Activated CD4-positive, CD25-positive, alpha-beta regulatory T cell treated with anti-CD3 and anti-CD28 coated beads, Interleukin-2, amount 50 U/mL, for 72 hours (primary cell): ENCODE data around the gene TMEM19.

ENCODE experiments used
- DNase-seq: peaks from one replicate; pipeline ENCODE4 v3.0.0; 2021

Gene TMEM19

GRCh38 chr12:71685914-71686657 lies at the start of gene TMEM19:
TSS of gene TMEM19 (plus strand) at chr12:71686082. CDS start at chr12:71686681, 599 bp downstream.
- peak; percentile 82 for DNase-seq

- no peak for DNase-seq
Measured at GRCh38 chr12:71636704-71637115, 49.2 kb upstream of the TMEM19 start.

GRCh38 chr12:71638499-71638898 lies 47.4 kb upstream of the TMEM19 start:
- no peak for DNase-seq

- DNase-seq, result no peak
Measured at GRCh38 chr12:71639341-71639760, 46.5 kb upstream of the TMEM19 start.

GRCh38 chr12:71640316-71640715 lies 45.6 kb upstream of the TMEM19 start:
- DNase-seq, result no peak

- no peak for DNase-seq
Measured at GRCh38 chr12:71641390-71641789, 44.5 kb upstream of the TMEM19 start.

- no peak for DNase-seq
Measured at GRCh38 chr12:71642264-71642663, 43.6 kb upstream of the TMEM19 start.

- DNase-seq, result no peak
Measured at GRCh38 chr12:71645268-71645667, 40.6 kb upstream of the TMEM19 start.

GRCh38 chr12:71646512-71646911 lies 39.4 kb upstream of the TMEM19 start:
- no peak for DNase-seq

GRCh38 chr12:71648537-71648936 lies 37.3 kb upstream of the TMEM19 start:
- no peak for DNase-seq

GRCh38 chr12:71649401-71649800 lies 36.5 kb upstream of the TMEM19 start:
- no peak for DNase-seq

- no peak for DNase-seq
Measured at GRCh38 chr12:71652656-71653055, 33.2 kb upstream of the TMEM19 start.

GRCh38 chr12:71653137-71653536 lies 32.7 kb upstream of the TMEM19 start:
- DNase-seq, result no peak

GRCh38 chr12:71654200-71654599 lies 31.7 kb upstream of the TMEM19 start:
- no peak for DNase-seq

- DNase-seq, result no peak
Measured at GRCh38 chr12:71655495-71655894, 30.4 kb upstream of the TMEM19 start.

- no peak for DNase-seq
Measured at GRCh38 chr12:71655907-71656306, 30.0 kb upstream of the TMEM19 start.

- no peak for DNase-seq
Measured at GRCh38 chr12:71656740-71657139, 29.1 kb upstream of the TMEM19 start.

GRCh38 chr12:71661977-71662530 lies 23.8 kb upstream of the TMEM19 start:
- no peak for DNase-seq

GRCh38 chr12:71662849-71663560 lies 22.9 kb upstream of the TMEM19 start:
- peak; percentile 72 for DNase-seq

- peak; percentile 81 for DNase-seq
Measured at GRCh38 chr12:71663561-71664410, 22.1 kb upstream of the TMEM19 start, which contains the start of the genes THAP2 and ZFC3H1. TSS of gene THAP2 (plus strand) at chr12:71664301. CDS start at chr12:71664510, 209 bp downstream. TSS of gene ZFC3H1 (minus strand) at chr12:71663848. CDS start at chr12:71663610, 238 bp downstream.

- DNase-seq, result no peak
Measured at GRCh38 chr12:71664411-71665089, 21.3 kb upstream of the TMEM19 start.

- DNase-seq, result no peak
Measured at GRCh38 chr12:71665090-71665463, 20.8 kb upstream of the TMEM19 start.
